OCI-LY7 (cell line): ENCODE measurements around the gene SPATA12.

Source experiments
- EZH2phosphoT487 ChIP-seq: fragments of 200-600 bp; sonication (generic); IDR thresholded peaks from 2 replicates; pipeline ENCODE4 v1.6.1; 2018; ENCODE audit warnings: low read depth, borderline replicate concordance, mild to moderate bottlenecking, mixed run types, antibody characterized with exemption, low read length, moderate library complexity, mixed read lengths
- TF ChIP-seq, protein P1 (sequence below): fragments of 200-600 bp; sonication (generic); conservative IDR thresholded peaks from 2 replicates; pipeline ENCODE4 v1.5.1; 2014; ENCODE audit warnings: mild to moderate bottlenecking, antibody characterized with exemption, low read length, moderate library complexity, mixed read lengths

DNA sequence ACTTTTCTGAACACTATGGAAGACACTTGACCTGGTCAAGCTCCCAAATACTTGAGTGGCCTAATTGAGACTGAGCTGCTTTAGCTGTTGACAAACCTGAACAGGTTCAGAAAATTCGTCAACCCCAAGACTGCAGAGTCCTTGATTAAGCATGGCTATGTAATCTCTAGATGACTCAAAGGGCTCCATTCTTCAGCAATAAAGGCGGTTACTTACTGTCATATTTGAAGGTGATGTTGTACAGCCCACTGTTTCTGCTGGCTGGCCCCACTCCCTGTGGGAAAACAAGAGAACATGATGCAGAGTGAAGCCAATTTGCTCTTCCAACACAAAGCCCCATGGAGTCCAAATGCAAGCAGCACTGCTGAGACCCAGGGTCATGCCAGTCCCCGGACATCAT lies 59.6 kb downstream of the SPATA12 start:
- TF ChIP-seq, protein P1, sequence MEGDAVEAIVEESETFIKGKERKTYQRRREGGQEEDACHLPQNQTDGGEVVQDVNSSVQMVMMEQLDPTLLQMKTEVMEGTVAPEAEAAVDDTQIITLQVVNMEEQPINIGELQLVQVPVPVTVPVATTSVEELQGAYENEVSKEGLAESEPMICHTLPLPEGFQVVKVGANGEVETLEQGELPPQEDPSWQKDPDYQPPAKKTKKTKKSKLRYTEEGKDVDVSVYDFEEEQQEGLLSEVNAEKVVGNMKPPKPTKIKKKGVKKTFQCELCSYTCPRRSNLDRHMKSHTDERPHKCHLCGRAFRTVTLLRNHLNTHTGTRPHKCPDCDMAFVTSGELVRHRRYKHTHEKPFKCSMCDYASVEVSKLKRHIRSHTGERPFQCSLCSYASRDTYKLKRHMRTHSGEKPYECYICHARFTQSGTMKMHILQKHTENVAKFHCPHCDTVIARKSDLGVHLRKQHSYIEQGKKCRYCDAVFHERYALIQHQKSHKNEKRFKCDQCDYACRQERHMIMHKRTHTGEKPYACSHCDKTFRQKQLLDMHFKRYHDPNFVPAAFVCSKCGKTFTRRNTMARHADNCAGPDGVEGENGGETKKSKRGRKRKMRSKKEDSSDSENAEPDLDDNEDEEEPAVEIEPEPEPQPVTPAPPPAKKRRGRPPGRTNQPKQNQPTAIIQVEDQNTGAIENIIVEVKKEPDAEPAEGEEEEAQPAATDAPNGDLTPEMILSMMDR, result no peak
- TF ChIP-seq EZH2phosphoT487, result no peak
